K562 (cell line): Measurements from ENCODE around the gene RALGPS1. TPM values are rescaled to one million over a fixed set of nuclear protein-coding genes. Genes with fewer than 3 reads are reported as not detected.

Source experiments
- ATAC-seq: fragments of 200-7000 bp; cut with Tn5 transposase; 3 replicates; pipeline ENCODE4 v1.9.1; 2020; ENCODE audit warnings: moderate library complexity
- BruUV-seq: library from RNA; stranded (reverse); fragments of 400-500 nt; replicated peaks from 2 replicates; lab custom pipeline; 2021; lab: Mats Ljungman, UMichigan
- CTCF ChIA-PET: fragments of 300-600 bp; formaldehyde crosslinking; extraction: SDS; loops from one replicate; lab custom pipeline; 2021; ENCODE audit warnings: low intra/inter-chr PET ratio; lab: Yijun Ruan, JAX
- POLR2A ChIA-PET: fragments of 300-600, 350-650 bp; sonication (Branson Sonifier 250); formaldehyde crosslinking; extraction: SDS; loops from one replicate; lab custom pipeline; 2021; ENCODE audit warnings: antibody characterized with exemption, inconsistent platforms; lab: Yijun Ruan, JAX
- DNase-seq, 4 experiments: peaks; one replicate each; pipeline versions ENCODE4 v3.0.0 to v3.0.0-alpha.2; 2011 to 2018; ENCODE audit warnings: low spot score in 3 of 4, mixed read lengths in 3 of 4; ENCODE audit errors: extremely low read depth in 1 of 4
- FAIRE-seq: peaks from 2 replicates; lab custom pipeline; 2011; peaks lifted over from hg19 to GRCh38; lab: Jason Lieb, UNC
- H2AFZ ChIP-seq: 2 replicates; pipeline ENCODE4 v1.6.0; 2011; ENCODE audit warnings: low read depth, low read length, control low read depth, inconsistent platforms
- H3K27ac ChIP-seq: fragments of 200-600 bp; 3 replicates; pipeline ENCODE4 v1.8.0; 2011; ENCODE audit warnings: low read depth, mild to moderate bottlenecking, control low read depth, inconsistent platforms, low read length, moderate library complexity, mixed read lengths; ENCODE audit errors: extremely low read depth
- H3K27me3 ChIP-seq, 2 experiments: fragments of 300-600 bp in 1 of 2; 2 replicates in 1 of 2; 3 replicates in 1 of 2; pipeline versions ENCODE4 v1.6.0 to v1.8.0; 2011; ENCODE audit warnings: inconsistent platforms in 2 of 2, low read length in 2 of 2, mild to moderate bottlenecking in 1 of 2, mixed read lengths in 1 of 2, moderate library complexity in 1 of 2; ENCODE audit not compliant: control insufficient read depth in 2 of 2, insufficient read depth in 2 of 2
- H3K36me3 ChIP-seq: fragments of 300-600 bp; 3 replicates; pipeline ENCODE4 v1.8.0; 2011; ENCODE audit warnings: mild to moderate bottlenecking, low read length, inconsistent platforms; ENCODE audit not compliant: control insufficient read depth, insufficient read depth
- H3K4me1 ChIP-seq, 2 experiments: fragments of 200-600 bp in 1 of 2; replicated peaks in 1 of 2; 2 replicates in 1 of 2; 3 replicates in 1 of 2; pipeline versions ENCODE4 v1.5.1 to v1.8.0; 2011; ENCODE audit warnings: inconsistent platforms in 2 of 2, low read length in 2 of 2, mild to moderate bottlenecking in 1 of 2, mixed read lengths in 1 of 2, moderate library complexity in 1 of 2; ENCODE audit not compliant: control insufficient read depth in 2 of 2, insufficient read depth in 2 of 2
- H3K4me2 ChIP-seq: 2 replicates; pipeline ENCODE4 v1.6.1; 2011; ENCODE audit warnings: low read length, control low read depth, inconsistent platforms, mixed read lengths; ENCODE audit not compliant: insufficient read depth
- H3K4me3 ChIP-seq: fragments of 200-600 bp; sonication (generic), shearing (Covaris generic); 2 replicates; pipeline ENCODE4 v1.5.1; 2016; ENCODE audit warnings: control low read depth, inconsistent platforms
- H3K79me2 ChIP-seq: fragments of 200-600 bp; 3 replicates; pipeline ENCODE4 v1.8.0; 2011; ENCODE audit warnings: low read length, inconsistent platforms; ENCODE audit not compliant: control insufficient read depth, insufficient read depth
- H3K9ac ChIP-seq, 2 experiments: 2 replicates each; pipeline versions ENCODE4 v1.6.0 to v1.6.1; 2011; ENCODE audit warnings: low read depth in 2 of 2, low read length in 2 of 2, control low read depth in 1 of 2, inconsistent platforms in 1 of 2, mild to moderate bottlenecking in 1 of 2, mixed read lengths in 1 of 2; ENCODE audit not compliant: insufficient read depth in 1 of 2
- H3K9me1 ChIP-seq: one replicate; pipeline ENCODE4 v1.6.0; 2011; ENCODE audit warnings: inconsistent platforms, mild to moderate bottlenecking, low read length, moderate library complexity; ENCODE audit not compliant: control insufficient read depth, insufficient read depth
- H3K9me3 ChIP-seq: replicated peaks from 2 replicates; pipeline ENCODE4 v1.5.1; 2011; ENCODE audit warnings: low read depth, low read length, inconsistent platforms; ENCODE audit not compliant: control insufficient read depth, insufficient read depth
- H4K20me1 ChIP-seq: replicated peaks from 2 replicates; pipeline ENCODE4 v1.6.1; 2011; ENCODE audit warnings: low read length, inconsistent platforms, mixed read lengths; ENCODE audit not compliant: control insufficient read depth, insufficient read depth
- ARNT ChIP-seq, 2 experiments: fragments of 450-650 bp; IDR thresholded peaks; 2 replicates each; pipeline ENCODE4 v1.6.1; 2016; ENCODE audit warnings: mild to moderate bottlenecking in 1 of 2
- BCL6 ChIP-seq: fragments of 250-450 bp; sonication (Bioruptor Pico); IDR thresholded peaks from 2 replicates; pipeline ENCODE4 v1.4.0; 2020
- DNMT1 ChIP-seq: fragments of 450-650 bp; IDR thresholded peaks from 2 replicates; pipeline ENCODE4 v1.6.1; 2016; ENCODE audit warnings: antibody characterized with exemption, mild to moderate bottlenecking
- FOXK1 ChIP-seq: sonication (generic); formaldehyde crosslinking; IDR thresholded peaks from 2 replicates; pipeline ENCODE4 v1.8.0; 2022; ENCODE audit warnings: missing genetic modification reagents, mild to moderate bottlenecking, borderline replicate concordance
- IFI16 ChIP-seq: fragments of 250-450 bp; sonication (Bioruptor Pico); IDR thresholded peaks from 2 replicates; pipeline ENCODE4 v2.1.2; 2022; ENCODE audit warnings: mild to moderate bottlenecking, inconsistent platforms
- NCOA1 ChIP-seq: fragments of 450-650 bp; IDR thresholded peaks from 2 replicates; pipeline ENCODE4 v1.6.1; 2016; ENCODE audit warnings: low read depth
- NCOR1 ChIP-seq: fragments of 450-650 bp; IDR thresholded peaks from 2 replicates; pipeline ENCODE4 v1.6.1; 2016; ENCODE audit warnings: mild to moderate bottlenecking, moderate library complexity
- PTRF ChIP-seq: fragments of 450-650 bp; IDR thresholded peaks from 2 replicates; pipeline ENCODE4 v1.6.1; 2016; ENCODE audit warnings: mild to moderate bottlenecking, missing genetic modification characterization, missing compliant biosample characterization
- RFX1 ChIP-seq: fragments of 450-650 bp; IDR thresholded peaks from 2 replicates; pipeline ENCODE4 v1.6.1; 2016; ENCODE audit warnings: mild to moderate bottlenecking, moderate library complexity
- SIX5 ChIP-seq, 2 experiments: IDR thresholded peaks; 2 replicates each; pipeline ENCODE4 v1.6.1; 2011; ENCODE audit warnings: low read length in 2 of 2, borderline replicate concordance in 1 of 2, low read depth in 1 of 2, mild to moderate bottlenecking in 1 of 2, moderate library complexity in 1 of 2; ENCODE audit not compliant: insufficient read depth in 1 of 2
- ZBTB17 ChIP-seq: fragments of 450-650 bp; formaldehyde crosslinking; IDR thresholded peaks from 2 replicates; pipeline ENCODE4 v1.4.0; 2020; ENCODE audit warnings: mild to moderate bottlenecking
- ZFP36 ChIP-seq: fragments of 150-350 bp; IDR thresholded peaks from 2 replicates; pipeline ENCODE4 v1.6.1; 2018; ENCODE audit warnings: low read length, low read depth; ENCODE audit not compliant: partially characterized antibody
- ZNF23 ChIP-seq: fragments of 250-450 bp; sonication (Bioruptor Pico); IDR thresholded peaks from 2 replicates; pipeline ENCODE4 v1.4.0; 2020; ENCODE audit warnings: mild to moderate bottlenecking
- in situ Hi-C: fragments of 300-500 bp; cut with MboI; formaldehyde crosslinking; loops from 4 replicates; pipeline ENCODE4 v1.15.0; 2018; ENCODE audit warnings: inconsistent platforms, mixed read lengths
- intact Hi-C: fragments of 100-400 bp; cut with micrococcal nuclease; formaldehyde crosslinking; loops from 2 replicates; pipeline ENCODE4 v1.14.2; 2022
- polyA plus RNA-seq, 8 experiments: library from polyadenylated mRNA; depleted of rRNA in 4 of 8; stranded (reverse) in 5 of 8; unstranded in 3 of 8; fragments of >200 nt; fragmentation: Nextera tagmentation in 2 of 8; fragmentation: Illumina TruSeq in 1 of 8; extraction: Ambion mirVana in 2 of 8; extraction: Trizol in 1 of 8; gene quantifications; 2 replicates each; pipeline versions ENCODE4 v1.2.1 to v1.2.3, GENCODE V29; 2011 to 2014; ENCODE audit warnings: inconsistent platforms in 1 of 8, missing spikeins in 1 of 8
- total RNA-seq, 7 experiments: library from RNA; depleted of rRNA in 6 of 7; stranded (reverse); fragments of >200 nt in 6 of 7; fragmentation: Illumina TruSeq in 2 of 7; extraction: Trizol in 2 of 7; gene quantifications; 2 replicates each; pipeline versions ENCODE4 v1.2.1 to v1.2.3, GENCODE V29; 2011 to 2021; ENCODE audit warnings: low replicate concordance in 1 of 7
- TF ChIP-seq, protein P1 (sequence below): conservative IDR thresholded peaks from 2 replicates; pipeline ENCODE4 v1.6.1; 2011; ENCODE audit warnings: low read depth, mild to moderate bottlenecking, low read length; ENCODE audit not compliant: control insufficient read depth
- TF ChIP-seq, protein P2 (sequence below): fragments of 450-650 bp; formaldehyde crosslinking; IDR thresholded peaks from 2 replicates; pipeline ENCODE4 v1.4.0; 2020; ENCODE audit warnings: mild to moderate bottlenecking, mixed read lengths
- TF ChIP-seq, protein P3 (sequence below): fragments of 200-800 bp; sonication (Bioruptor generic); IDR thresholded peaks from 2 replicates; pipeline ENCODE4 v1.6.1; 2016; ENCODE audit warnings: missing genetic modification characterization, missing compliant biosample characterization

RALGPS1 gene
- total and polyA plus RNA-seq, 9 of the 15 experiments (the other 6 are each of a cell fraction or from before 2014, with no cell fraction given) = 0.04 to 2.6 (median 1.5) TPM

DNA sequence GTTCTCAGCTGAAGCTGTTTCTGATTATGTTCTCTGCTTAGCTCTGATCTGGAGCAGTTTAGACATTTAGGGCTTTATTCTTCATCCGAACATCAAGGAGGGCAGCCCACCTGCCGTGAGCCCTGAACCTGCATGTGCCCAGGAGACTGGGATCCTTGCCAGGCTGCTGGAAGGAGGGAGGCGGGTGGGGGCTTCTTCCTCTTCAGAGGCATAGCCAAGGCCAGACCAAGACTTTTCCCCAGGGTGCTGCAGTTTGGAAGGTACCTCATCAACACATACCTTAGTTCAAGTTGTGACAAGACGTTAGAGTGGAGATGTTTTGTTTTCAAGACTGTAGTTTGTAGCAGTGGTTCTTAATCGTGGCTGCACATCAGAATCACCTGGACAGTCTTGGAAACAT is 64.9 kb downstream of the RALGPS1 start (continued):
- no peak for TF ChIP-seq BCL6
- TF ChIP-seq NCOR1 = no peak
- no peak for TF ChIP-seq DNMT1
- TF ChIP-seq ZBTB17 (CRISPR knock-in tag) = no peak
- TF ChIP-seq NCOA1 = no peak
- no peak for TF ChIP-seq ZFP36
- TF ChIP-seq, protein P1, sequence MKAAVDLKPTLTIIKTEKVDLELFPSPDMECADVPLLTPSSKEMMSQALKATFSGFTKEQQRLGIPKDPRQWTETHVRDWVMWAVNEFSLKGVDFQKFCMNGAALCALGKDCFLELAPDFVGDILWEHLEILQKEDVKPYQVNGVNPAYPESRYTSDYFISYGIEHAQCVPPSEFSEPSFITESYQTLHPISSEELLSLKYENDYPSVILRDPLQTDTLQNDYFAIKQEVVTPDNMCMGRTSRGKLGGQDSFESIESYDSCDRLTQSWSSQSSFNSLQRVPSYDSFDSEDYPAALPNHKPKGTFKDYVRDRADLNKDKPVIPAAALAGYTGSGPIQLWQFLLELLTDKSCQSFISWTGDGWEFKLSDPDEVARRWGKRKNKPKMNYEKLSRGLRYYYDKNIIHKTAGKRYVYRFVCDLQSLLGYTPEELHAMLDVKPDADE = no peak

DNA sequence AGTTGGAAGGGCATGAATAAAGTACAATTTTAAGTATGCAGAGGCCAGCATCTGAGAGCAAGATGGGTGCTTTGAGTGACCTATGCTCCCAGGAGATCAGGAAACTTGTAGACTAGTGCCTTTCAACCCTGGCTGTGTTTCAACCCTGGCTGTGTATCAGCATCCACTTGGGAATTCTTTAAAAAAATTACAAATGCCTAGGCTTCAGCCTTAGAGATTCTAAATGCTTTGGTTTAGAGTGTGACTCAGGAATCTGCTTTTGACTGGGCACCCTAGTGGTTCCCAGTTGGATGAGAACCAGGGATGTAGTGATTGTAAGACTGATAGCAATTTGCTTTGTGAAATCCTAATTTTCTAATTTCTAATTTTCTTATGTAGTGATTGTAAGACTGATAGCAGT is 65.6 kb downstream of the RALGPS1 start:
- no peak for FAIRE-seq
- no peaks in the 10 kb centered on the region for H3K79me2 ChIP-seq
- no peak overlapping the region for H2AFZ ChIP-seq
- H3K9me3 ChIP-seq = no peaks in the 10 kb centered on the region
- no peaks in the 10 kb centered on the region for H3K9me1 ChIP-seq
- no peak overlapping the region for H3K9ac ChIP-seq
- in situ Hi-C loops = no loop called here
- intact Hi-C loops = no loop called here
- no peak overlapping the region for H3K27ac ChIP-seq
- ChIA-PET POLR2A (no interaction called here), CTCF (no interaction called here)
- H3K4me1 ChIP-seq = peaks cover 3 to 9% of the 10 kb centered on the region in 2 experiments; a peak in 4 of 5 replicates
- no TSS peak for BruUV-seq
- no peak overlapping the region for H3K4me2 ChIP-seq
- no peak overlapping the region for H3K4me3 ChIP-seq
- H4K20me1 ChIP-seq = no peaks in the 10 kb centered on the region
- DNase-seq = no peak
- peaks cover 0 to 5% of the 10 kb centered on the region in 2 experiments; a peak in 1 of 5 replicates for H3K27me3 ChIP-seq
- H3K36me3 ChIP-seq = no peaks in the 10 kb centered on the region
- ATAC-seq = no peak
- TF ChIP-seq SIX5 (IDR thresholded peaks at IDR 0.05; ENCODE audit: borderline replicate concordance in 1 of 2, insufficient read depth in 1 of 2, low read depth in 1 of 2, low read length in 2 of 2) = no peak
- TF ChIP-seq, protein P2, sequence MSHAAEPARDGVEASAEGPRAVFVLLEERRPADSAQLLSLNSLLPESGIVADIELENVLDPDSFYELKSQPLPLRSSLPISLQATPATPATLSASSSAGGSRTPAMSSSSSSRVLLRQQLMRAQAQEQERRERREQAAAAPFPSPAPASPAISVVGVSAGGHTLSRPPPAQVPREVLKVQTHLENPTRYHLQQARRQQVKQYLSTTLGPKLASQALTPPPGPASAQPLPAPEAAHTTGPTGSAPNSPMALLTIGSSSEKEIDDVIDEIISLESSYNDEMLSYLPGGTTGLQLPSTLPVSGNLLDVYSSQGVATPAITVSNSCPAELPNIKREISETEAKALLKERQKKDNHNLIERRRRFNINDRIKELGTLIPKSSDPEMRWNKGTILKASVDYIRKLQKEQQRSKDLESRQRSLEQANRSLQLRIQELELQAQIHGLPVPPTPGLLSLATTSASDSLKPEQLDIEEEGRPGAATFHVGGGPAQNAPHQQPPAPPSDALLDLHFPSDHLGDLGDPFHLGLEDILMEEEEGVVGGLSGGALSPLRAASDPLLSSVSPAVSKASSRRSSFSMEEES (CRISPR knock-in tag) = no peak
- no peak for TF ChIP-seq ZNF23 (CRISPR knock-in tag)
- no peak for TF ChIP-seq IFI16
- TF ChIP-seq FOXK1 (CRISPR knock-in tag) = no peak
- TF ChIP-seq PTRF (tag) = no peak
- TF ChIP-seq RFX1 = no peak
- TF ChIP-seq, protein P3, sequence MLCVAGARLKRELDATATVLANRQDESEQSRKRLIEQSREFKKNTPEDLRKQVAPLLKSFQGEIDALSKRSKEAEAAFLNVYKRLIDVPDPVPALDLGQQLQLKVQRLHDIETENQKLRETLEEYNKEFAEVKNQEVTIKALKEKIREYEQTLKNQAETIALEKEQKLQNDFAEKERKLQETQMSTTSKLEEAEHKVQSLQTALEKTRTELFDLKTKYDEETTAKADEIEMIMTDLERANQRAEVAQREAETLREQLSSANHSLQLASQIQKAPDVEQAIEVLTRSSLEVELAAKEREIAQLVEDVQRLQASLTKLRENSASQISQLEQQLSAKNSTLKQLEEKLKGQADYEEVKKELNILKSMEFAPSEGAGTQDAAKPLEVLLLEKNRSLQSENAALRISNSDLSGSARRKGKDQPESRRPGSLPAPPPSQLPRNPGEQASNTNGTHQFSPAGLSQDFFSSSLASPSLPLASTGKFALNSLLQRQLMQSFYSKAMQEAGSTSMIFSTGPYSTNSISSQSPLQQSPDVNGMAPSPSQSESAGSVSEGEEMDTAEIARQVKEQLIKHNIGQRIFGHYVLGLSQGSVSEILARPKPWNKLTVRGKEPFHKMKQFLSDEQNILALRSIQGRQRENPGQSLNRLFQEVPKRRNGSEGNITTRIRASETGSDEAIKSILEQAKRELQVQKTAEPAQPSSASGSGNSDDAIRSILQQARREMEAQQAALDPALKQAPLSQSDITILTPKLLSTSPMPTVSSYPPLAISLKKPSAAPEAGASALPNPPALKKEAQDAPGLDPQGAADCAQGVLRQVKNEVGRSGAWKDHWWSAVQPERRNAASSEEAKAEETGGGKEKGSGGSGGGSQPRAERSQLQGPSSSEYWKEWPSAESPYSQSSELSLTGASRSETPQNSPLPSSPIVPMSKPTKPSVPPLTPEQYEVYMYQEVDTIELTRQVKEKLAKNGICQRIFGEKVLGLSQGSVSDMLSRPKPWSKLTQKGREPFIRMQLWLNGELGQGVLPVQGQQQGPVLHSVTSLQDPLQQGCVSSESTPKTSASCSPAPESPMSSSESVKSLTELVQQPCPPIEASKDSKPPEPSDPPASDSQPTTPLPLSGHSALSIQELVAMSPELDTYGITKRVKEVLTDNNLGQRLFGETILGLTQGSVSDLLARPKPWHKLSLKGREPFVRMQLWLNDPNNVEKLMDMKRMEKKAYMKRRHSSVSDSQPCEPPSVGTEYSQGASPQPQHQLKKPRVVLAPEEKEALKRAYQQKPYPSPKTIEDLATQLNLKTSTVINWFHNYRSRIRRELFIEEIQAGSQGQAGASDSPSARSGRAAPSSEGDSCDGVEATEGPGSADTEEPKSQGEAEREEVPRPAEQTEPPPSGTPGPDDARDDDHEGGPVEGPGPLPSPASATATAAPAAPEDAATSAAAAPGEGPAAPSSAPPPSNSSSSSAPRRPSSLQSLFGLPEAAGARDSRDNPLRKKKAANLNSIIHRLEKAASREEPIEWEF (CRISPR knock-in tag) = no peak
- TF ChIP-seq ARNT (IDR thresholded peaks at IDR 0.05) = no peak
